Measurements from ENCODE around the gene TNFRSF11A.

TNFRSF11A gene

DNA sequence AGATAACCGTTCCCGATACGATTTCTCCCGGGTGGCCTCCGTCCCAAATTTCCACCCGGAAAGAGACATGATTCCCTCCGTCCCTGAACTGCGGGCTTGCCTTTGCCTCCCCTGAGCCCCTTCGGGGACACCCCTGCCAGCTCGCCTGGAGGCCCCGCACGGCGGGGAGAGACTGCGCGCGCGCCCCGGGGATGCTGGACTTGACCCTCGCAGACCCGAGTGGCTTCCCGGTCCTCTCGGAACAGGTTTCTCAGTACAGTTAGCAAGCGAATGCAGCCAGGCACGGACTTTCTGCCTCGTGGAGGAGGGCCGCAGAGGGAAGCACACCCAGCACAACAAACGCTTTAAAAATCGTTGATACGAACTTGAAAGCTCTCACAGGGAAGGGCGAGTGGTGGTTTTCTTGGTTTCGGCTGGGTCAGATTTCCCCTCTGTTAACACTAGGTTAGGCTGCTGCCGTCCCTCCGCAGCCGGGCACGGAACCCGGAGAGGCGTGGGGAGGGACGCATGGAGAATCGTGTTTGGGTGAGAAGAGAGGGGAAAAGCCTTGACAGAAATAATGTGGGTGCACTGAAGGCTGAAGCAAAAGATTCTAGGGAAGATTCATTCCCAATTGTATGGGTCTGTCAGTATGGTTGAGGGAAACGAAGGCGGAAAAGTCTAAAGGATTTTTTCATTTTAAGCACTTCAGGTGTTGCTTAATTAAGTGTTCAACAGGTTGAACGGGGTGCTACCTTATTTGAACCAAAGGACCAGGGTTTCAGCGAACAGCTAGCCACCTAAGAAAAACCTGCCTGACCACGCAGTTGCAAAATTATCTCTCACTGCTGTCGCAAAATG, 916 bp downstream of the TNFRSF11A start:
- peaks cover 63% of the 10 kb centered on the region for H3K27me3 ChIP-seq (ENCODE audit: control insufficient read depth, insufficient read depth, low read length, poor library complexity, severe bottlenecking)

DNA sequence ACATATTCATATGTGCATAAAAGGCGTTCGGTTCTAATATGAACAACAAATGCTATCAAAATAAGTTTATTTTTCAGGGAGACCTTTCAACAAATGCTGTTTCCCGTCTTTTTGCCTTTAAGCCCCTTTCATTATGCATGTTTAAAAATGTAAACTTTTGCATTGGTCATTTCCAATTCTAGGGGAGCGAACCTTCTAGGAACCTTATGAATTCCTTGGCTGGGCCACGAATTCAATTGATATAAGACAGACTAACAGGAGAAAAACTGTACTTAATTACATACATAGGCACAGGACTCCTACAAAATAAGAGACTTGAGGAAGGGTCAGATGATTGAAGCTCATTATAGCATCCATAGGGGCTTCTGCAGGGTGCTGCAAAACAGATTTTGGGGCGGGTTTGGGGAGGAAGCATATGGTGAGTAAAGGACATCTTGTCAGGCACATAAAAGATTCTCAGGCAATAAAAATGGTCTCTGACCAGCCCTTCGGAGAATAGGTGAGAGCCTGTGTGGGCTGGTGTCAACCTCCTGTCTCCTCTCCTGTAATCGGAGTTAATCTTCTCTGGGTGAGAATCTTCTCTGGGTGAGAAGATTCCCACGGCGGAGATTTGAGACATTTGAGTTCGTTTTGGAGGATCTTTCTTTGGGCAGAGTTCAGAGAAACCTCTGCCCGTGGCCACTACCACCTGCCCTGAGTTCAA, 1.7 kb downstream of the TNFRSF11A start:
- H3K9me3 ChIP-seq (ENCODE audit: control insufficient read depth, low read length) = no peaks in the 10 kb centered on the region
- no peak overlapping the region for H3K4me3 ChIP-seq (ENCODE audit: insufficient read depth, low read depth, low read length)
- H3K27ac ChIP-seq (ENCODE audit: insufficient read depth, low read depth, low read length, poor library complexity, severe bottlenecking) = no peak overlapping the region
- WGBS, 2 experiments = 65 to 69% methylated on average over 10 to 11 of the region's 12 CpGs
- H3K27me3 ChIP-seq (ENCODE audit: control insufficient read depth, insufficient read depth, low read length, poor library complexity, severe bottlenecking) = peaks cover 61% of the 10 kb centered on the region
- no peaks in the 10 kb centered on the region for H3K36me3 ChIP-seq (ENCODE audit: control insufficient read depth, insufficient read depth, low read length)
- H3K4me1 ChIP-seq (ENCODE audit: control insufficient read depth, insufficient read depth, low read length) = no peaks in the 10 kb centered on the region

More for the DNA sequence above, 916 bp downstream of the TNFRSF11A start:
- H3K36me3 ChIP-seq (ENCODE audit: control insufficient read depth, insufficient read depth, low read length) = no peaks in the 10 kb centered on the region
- H3K27ac ChIP-seq (ENCODE audit: insufficient read depth, low read depth, low read length, poor library complexity, severe bottlenecking) = no peak overlapping the region
- H3K4me1 ChIP-seq (ENCODE audit: control insufficient read depth, insufficient read depth, low read length) = no peaks in the 10 kb centered on the region
- 4 to 6% methylated on average over 45 of the region's 45 CpGs for WGBS, 2 experiments
- H3K9me3 ChIP-seq (ENCODE audit: control insufficient read depth, low read length) = no peaks in the 10 kb centered on the region
- H3K4me3 ChIP-seq (ENCODE audit: insufficient read depth, low read depth, low read length) = peak overlapping the region; percentile 53

GRCh38 chr18:62327977-62328376, 2.9 kb downstream of the TNFRSF11A start:
- no peak overlapping the region for H3K4me3 ChIP-seq (ENCODE audit: insufficient read depth, low read depth, low read length)
- H3K27me3 ChIP-seq (ENCODE audit: control insufficient read depth, insufficient read depth, low read length, poor library complexity, severe bottlenecking) = peaks cover 51% of the 10 kb centered on the region
- no peaks in the 10 kb centered on the region for H3K4me1 ChIP-seq (ENCODE audit: control insufficient read depth, insufficient read depth, low read length)
- H3K9me3 ChIP-seq (ENCODE audit: control insufficient read depth, low read length) = no peaks in the 10 kb centered on the region
- 91% methylated on average over 7 of the region's 7 CpGs for WGBS, 2 experiments
- H3K36me3 ChIP-seq (ENCODE audit: control insufficient read depth, insufficient read depth, low read length) = no peaks in the 10 kb centered on the region
- H3K27ac ChIP-seq (ENCODE audit: insufficient read depth, low read depth, low read length, poor library complexity, severe bottlenecking) = no peak overlapping the region

- 72 to 74% methylated on average over 6 of the region's 6 CpGs for WGBS, 2 experiments
- Histone ChIP-seq H3K27ac (ENCODE audit: insufficient read depth, low read depth, low read length, poor library complexity, severe bottlenecking) (no peak overlapping the region), H3K27me3 (ENCODE audit: control insufficient read depth, insufficient read depth, low read length, poor library complexity, severe bottlenecking) (peaks cover 44% of the 10 kb centered on the region), H3K4me3 (ENCODE audit: insufficient read depth, low read depth, low read length) (no peak overlapping the region), H3K4me1 (ENCODE audit: control insufficient read depth, insufficient read depth, low read length) (no peaks in the 10 kb centered on the region), H3K36me3 (ENCODE audit: control insufficient read depth, insufficient read depth, low read length) (no peaks in the 10 kb centered on the region), H3K9me3 (ENCODE audit: control insufficient read depth, low read length) (no peaks in the 10 kb centered on the region)
Measured at GRCh38 chr18:62328586-62329525, 3.7 kb downstream of the TNFRSF11A start.

- no peaks in the 10 kb centered on the region for H3K36me3 ChIP-seq (ENCODE audit: control insufficient read depth, insufficient read depth, low read length)
- no peaks in the 10 kb centered on the region for H3K4me1 ChIP-seq (ENCODE audit: control insufficient read depth, insufficient read depth, low read length)
- no peak overlapping the region for H3K4me3 ChIP-seq (ENCODE audit: insufficient read depth, low read depth, low read length)
- H3K27ac ChIP-seq (ENCODE audit: insufficient read depth, low read depth, low read length, poor library complexity, severe bottlenecking) = no peak overlapping the region
- no peaks in the 10 kb centered on the region for H3K9me3 ChIP-seq (ENCODE audit: control insufficient read depth, low read length)
- peaks cover 33% of the 10 kb centered on the region for H3K27me3 ChIP-seq (ENCODE audit: control insufficient read depth, insufficient read depth, low read length, poor library complexity, severe bottlenecking)
- WGBS, 2 experiments = 72 to 78% methylated on average over 15 of the region's 15 CpGs
Measured at GRCh38 chr18:62329691-62330454, 4.8 kb downstream of the TNFRSF11A start.

- Histone ChIP-seq H3K4me3 (ENCODE audit: insufficient read depth, low read depth, low read length) (no peak overlapping the region), H3K27ac (ENCODE audit: insufficient read depth, low read depth, low read length, poor library complexity, severe bottlenecking) (no peak overlapping the region), H3K9me3 (ENCODE audit: control insufficient read depth, low read length) (no peaks in the 10 kb centered on the region), H3K36me3 (ENCODE audit: control insufficient read depth, insufficient read depth, low read length) (no peaks in the 10 kb centered on the region), H3K27me3 (ENCODE audit: control insufficient read depth, insufficient read depth, low read length, poor library complexity, severe bottlenecking) (peaks cover 27% of the 10 kb centered on the region), H3K4me1 (ENCODE audit: control insufficient read depth, insufficient read depth, low read length) (no peaks in the 10 kb centered on the region)
- WGBS, 2 experiments = 91 to 94% methylated on average over 7 of the region's 7 CpGs
Measured at GRCh38 chr18:62330650-62331049, 5.5 kb downstream of the TNFRSF11A start.

DNA sequence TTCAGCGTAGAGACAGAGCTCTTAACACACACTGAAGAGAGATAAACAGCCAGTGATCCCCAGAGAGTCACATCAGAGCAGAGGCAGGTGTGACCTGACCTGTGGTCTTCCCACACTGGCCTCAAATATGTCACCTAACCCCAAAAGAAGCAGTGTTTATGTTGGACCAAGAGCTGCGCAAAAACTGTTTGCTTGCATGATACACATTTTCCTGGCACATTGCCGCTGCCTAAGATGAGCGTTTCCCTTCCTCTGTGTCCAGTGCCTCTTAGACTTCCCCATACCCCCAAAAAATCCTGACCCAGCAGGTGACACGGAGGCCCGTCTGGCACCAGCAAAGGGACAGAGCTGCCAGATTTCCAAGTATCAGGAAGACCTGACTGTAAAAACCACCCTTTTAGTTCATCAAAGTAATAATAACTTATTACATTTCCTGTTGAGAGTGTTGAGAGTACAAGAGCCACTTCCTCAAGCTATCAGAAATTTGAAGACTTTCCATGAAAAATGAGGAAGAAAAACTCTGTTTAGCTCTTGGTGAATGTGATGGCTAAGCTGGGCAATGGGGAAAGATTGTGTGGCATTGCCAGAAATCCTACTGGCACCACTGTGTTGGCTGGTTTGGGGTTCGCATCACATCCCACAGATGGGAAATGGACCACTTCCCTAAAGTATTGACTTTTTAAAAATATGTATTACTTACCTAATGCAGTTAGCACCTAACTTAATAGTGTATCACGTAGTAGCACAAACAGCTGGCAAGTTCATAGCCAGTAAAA, 6.7 kb downstream of the TNFRSF11A start:
- Histone ChIP-seq H3K9me3 (ENCODE audit: control insufficient read depth, low read length) (no peaks in the 10 kb centered on the region), H3K36me3 (ENCODE audit: control insufficient read depth, insufficient read depth, low read length) (no peaks in the 10 kb centered on the region), H3K27ac (ENCODE audit: insufficient read depth, low read depth, low read length, poor library complexity, severe bottlenecking) (no peak overlapping the region), H3K27me3 (ENCODE audit: control insufficient read depth, insufficient read depth, low read length, poor library complexity, severe bottlenecking) (peaks cover 15% of the 10 kb centered on the region), H3K4me3 (ENCODE audit: insufficient read depth, low read depth, low read length) (no peak overlapping the region), H3K4me1 (ENCODE audit: control insufficient read depth, insufficient read depth, low read length) (no peaks in the 10 kb centered on the region)
- 92% methylated on average over 8 of the region's 8 CpGs for WGBS, 2 experiments

GRCh38 chr18:62332431-62332830, 7.3 kb downstream of the TNFRSF11A start:
- WGBS, 2 experiments = 88 to 100% methylated on average over 3 of the region's 3 CpGs
- Histone ChIP-seq H3K36me3 (ENCODE audit: control insufficient read depth, insufficient read depth, low read length) (no peaks in the 10 kb centered on the region), H3K27me3 (ENCODE audit: control insufficient read depth, insufficient read depth, low read length, poor library complexity, severe bottlenecking) (peaks cover 9% of the 10 kb centered on the region), H3K4me1 (ENCODE audit: control insufficient read depth, insufficient read depth, low read length) (no peaks in the 10 kb centered on the region), H3K4me3 (ENCODE audit: insufficient read depth, low read depth, low read length) (no peak overlapping the region), H3K9me3 (ENCODE audit: control insufficient read depth, low read length) (no peaks in the 10 kb centered on the region), H3K27ac (ENCODE audit: insufficient read depth, low read depth, low read length, poor library complexity, severe bottlenecking) (no peak overlapping the region)

Measured in ectodermal cell (in vitro differentiated cells).